Neural crest cell (in vitro differentiated cells): ENCODE data around the gene PPARGC1A. TPM values are rescaled to one million over a fixed set of nuclear protein-coding genes. Genes with fewer than 3 reads are reported as not detected.

Experiments
- DNase-seq: peaks from one replicate; pipeline ENCODE4 v3.0.0; 2021; ENCODE audit warnings: low read depth, mixed read lengths, low spot score
- H3K27ac Mint-ChIP-seq: one replicate; pipeline ENCODE4 v1.8.0; 2021; ENCODE audit warnings: mild to moderate bottlenecking, mixed read lengths; ENCODE audit not compliant: unreplicated experiment
- H3K27me3 Mint-ChIP-seq: 2 replicates; pipeline ENCODE4 v1.8.0; 2021; ENCODE audit warnings: low read depth, mild to moderate bottlenecking, mixed read lengths
- H3K36me3 Mint-ChIP-seq: 2 replicates; pipeline ENCODE4 v1.8.0; 2021; ENCODE audit warnings: low read depth, mild to moderate bottlenecking, mixed read lengths
- H3K4me1 Mint-ChIP-seq: 2 replicates; pipeline ENCODE4 v1.8.0; 2021; ENCODE audit warnings: mixed read lengths
- H3K4me3 Mint-ChIP-seq: one replicate; pipeline ENCODE4 v1.8.0; 2021; ENCODE audit warnings: mild to moderate bottlenecking, mixed read lengths
- H3K9me3 Mint-ChIP-seq: 2 replicates; pipeline ENCODE4 v1.8.0; 2021; ENCODE audit warnings: mixed read lengths
- CTCF ChIP-seq: fragments of 200-600 bp; sonication (generic); conservative IDR thresholded peaks from 2 replicates; pipeline ENCODE4 v1.5.0; 2021; ENCODE audit warnings: antibody characterized with exemption, mild to moderate bottlenecking
- total RNA-seq: library from RNA; stranded (reverse); gene quantifications from 2 replicates; pipeline ENCODE4 v1.2.1, GENCODE V29; 2021

Gene PPARGC1A
- total RNA-seq, 1 donor from 2014 or later: 2.8 TPM

DNA sequence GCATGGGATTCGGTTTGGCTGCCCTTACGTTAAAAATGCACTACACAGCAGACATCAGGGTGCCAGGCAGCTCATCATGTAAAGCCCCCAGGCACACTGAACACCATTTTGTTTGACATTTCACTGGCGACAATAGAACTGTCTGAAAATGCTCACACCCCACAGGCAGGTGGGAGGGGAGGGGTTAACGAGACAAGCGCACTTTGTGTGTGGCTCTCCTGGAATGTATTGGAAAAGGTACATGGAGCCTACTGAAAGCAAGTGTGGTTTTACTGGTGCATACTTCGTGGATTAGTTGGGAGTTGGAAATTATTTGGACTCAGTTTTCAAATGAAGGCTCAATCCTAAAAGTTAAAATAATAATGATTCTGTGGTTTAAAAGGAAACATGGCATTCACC, 31.6 kb upstream of the PPARGC1A start:
- TF ChIP-seq CTCF: no peak
- Mint-ChIP-seq H3K4me3 (no peak overlapping the region), H3K36me3 (no peaks in the 10 kb centered on the region), H3K4me1 (peaks cover 13% of the 10 kb centered on the region), H3K27me3 (no peaks in the 10 kb centered on the region), H3K9me3 (no peaks in the 10 kb centered on the region), H3K27ac (peak overlapping the region; percentile 65)
- DNase-seq: no peak

- no peaks in the 10 kb centered on the region for H3K36me3 Mint-ChIP-seq
- peak overlapping the region; percentile 65 for H3K27ac Mint-ChIP-seq
- H3K27me3 Mint-ChIP-seq: no peaks in the 10 kb centered on the region
- no peak overlapping the region for H3K4me3 Mint-ChIP-seq
- no peak for DNase-seq
- no peak for TF ChIP-seq CTCF
- H3K4me1 Mint-ChIP-seq: peaks cover 13% of the 10 kb centered on the region
- H3K9me3 Mint-ChIP-seq: no peaks in the 10 kb centered on the region
These were observed 31.0 kb upstream of the PPARGC1A start for GRCh38 chr4:23920716-23921446.

GRCh38 chr4:23920296-23920695, 30.4 kb upstream of the PPARGC1A start:
- no peaks in the 10 kb centered on the region for H3K9me3 Mint-ChIP-seq
- H3K36me3 Mint-ChIP-seq: no peaks in the 10 kb centered on the region
- no peaks in the 10 kb centered on the region for H3K27me3 Mint-ChIP-seq
- H3K4me1 Mint-ChIP-seq: peaks cover 13% of the 10 kb centered on the region
- H3K4me3 Mint-ChIP-seq: no peak overlapping the region
- TF ChIP-seq CTCF: no peak
- no peak for DNase-seq
- no peak overlapping the region for H3K27ac Mint-ChIP-seq

DNA sequence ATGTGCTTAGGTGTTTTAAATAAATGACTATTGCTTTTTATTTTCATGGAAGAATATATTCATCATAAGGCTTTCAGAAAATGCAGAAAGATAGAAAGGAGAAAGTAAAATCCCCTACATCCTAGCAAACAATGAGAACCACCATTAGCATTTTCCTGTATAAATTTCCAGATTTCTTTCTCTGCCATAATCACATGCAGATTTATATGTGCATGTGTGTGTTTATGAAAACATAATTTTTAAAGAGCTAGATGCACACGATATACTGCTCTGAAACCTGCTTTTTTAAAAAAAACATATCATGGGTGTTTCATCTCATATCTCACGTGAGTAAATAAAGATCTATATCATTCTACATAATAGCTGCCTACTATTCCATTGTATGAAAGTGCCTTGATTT, 26.4 kb upstream of the PPARGC1A start:
- no peaks in the 10 kb centered on the region for H3K27me3 Mint-ChIP-seq
- no peaks in the 10 kb centered on the region for H3K36me3 Mint-ChIP-seq
- no peaks in the 10 kb centered on the region for H3K4me1 Mint-ChIP-seq
- no peak for TF ChIP-seq CTCF
- H3K27ac Mint-ChIP-seq: no peak overlapping the region
- no peak for DNase-seq
- no peaks in the 10 kb centered on the region for H3K9me3 Mint-ChIP-seq
- H3K4me3 Mint-ChIP-seq: no peak overlapping the region

DNA sequence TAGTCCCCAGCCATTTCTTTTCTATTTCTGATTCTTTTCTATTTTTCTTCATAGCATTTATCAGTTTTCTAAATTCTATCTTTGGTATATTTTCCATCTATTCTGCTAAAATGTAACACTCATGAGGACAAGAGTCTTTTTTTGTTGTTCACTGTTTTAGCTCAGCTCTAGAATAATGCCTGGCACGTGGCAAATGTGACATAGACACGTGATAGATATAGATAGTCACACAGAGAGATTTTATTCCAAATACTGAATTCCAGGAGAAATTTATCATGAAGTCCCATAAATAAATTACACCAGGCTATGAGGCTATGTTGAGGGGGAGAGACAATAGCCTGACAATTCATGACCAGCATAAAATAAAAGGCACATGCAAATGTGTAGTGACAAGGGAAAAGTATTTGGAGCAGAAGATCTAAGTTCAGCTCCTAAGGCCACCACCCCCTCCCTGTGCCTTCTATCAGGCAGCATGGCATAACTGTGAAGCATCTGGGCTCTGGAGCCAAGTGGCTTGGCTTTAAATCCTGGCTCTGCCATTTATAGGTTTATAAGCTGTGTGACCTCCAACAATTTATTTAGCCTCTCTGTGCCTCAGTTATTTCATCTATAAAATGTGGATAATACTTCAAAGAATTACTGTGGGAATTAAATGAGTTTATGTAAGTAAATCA, 25.7 kb upstream of the PPARGC1A start:
- no peak for TF ChIP-seq CTCF
- H3K9me3 Mint-ChIP-seq: no peaks in the 10 kb centered on the region
- H3K36me3 Mint-ChIP-seq: no peaks in the 10 kb centered on the region
- no peaks in the 10 kb centered on the region for H3K4me1 Mint-ChIP-seq
- no peaks in the 10 kb centered on the region for H3K27me3 Mint-ChIP-seq
- H3K4me3 Mint-ChIP-seq: no peak overlapping the region
- H3K27ac Mint-ChIP-seq: no peak overlapping the region
- DNase-seq: no peak
